Adrenal gland (tissue), 12 donors: ENCODE results near the gene LAMTOR1. TPM values are rescaled to one million over a fixed set of nuclear protein-coding genes. Genes with fewer than 3 reads are reported as not detected.

Source experiments
- DNase-seq, 7 donors: peaks; one replicate each; pipeline ENCODE4 v3.0.0-alpha.2; 2019 to 2020
- H3K27ac ChIP-seq, 5 donors: fragments of 200-600 bp; sonication (generic) in 4 of 5; 1 replicate in 3 of 5; 2 replicates in 2 of 5; pipeline versions ENCODE4 v1.5.1 to v1.8.0; 2016 to 2020; ENCODE audit warnings: mild to moderate bottlenecking in 1 of 5
- H3K27me3 ChIP-seq: fragments of 200-600 bp; 2 replicates; pipeline ENCODE4 v1.8.0; 2021
- H3K36me3 ChIP-seq, 2 donors: fragments of 200-600 bp; replicated peaks in 1 of 2; 1 replicate in 1 of 2; 2 replicates in 1 of 2; pipeline versions ENCODE4 v1.5.1 to v1.8.0; 2018 to 2022
- H3K4me1 ChIP-seq, 2 donors: fragments of 200-600 bp; replicated peaks in 1 of 2; 1 replicate in 1 of 2; 2 replicates in 1 of 2; pipeline versions ENCODE4 v1.5.1 to v1.8.0; 2018 to 2021
- H3K4me3 ChIP-seq, 4 donors: fragments of 200-600 bp; sonication (generic) in 3 of 4; one replicate each; pipeline ENCODE4 v1.5.1; 2016 to 2018
- H3K9me3 ChIP-seq, 3 donors: fragments of 200-600 bp; sonication (generic) in 1 of 3; replicated peaks in 1 of 3; 1 replicate in 2 of 3; 2 replicates in 1 of 3; pipeline versions ENCODE4 v1.5.1 to v1.8.0; 2016 to 2021
- POLR2A ChIP-seq, 2 donors: fragments of 450-650 bp; IDR thresholded peaks; one replicate each; pipeline ENCODE4 v1.6.1; 2017; ENCODE audit warnings: antibody characterized with exemption in 2 of 2, mild to moderate bottlenecking in 2 of 2, moderate library complexity in 1 of 2
- WGBS, 4 donors: extraction: QIAGEN DNeasy Blood & Tissue Kit in 2 of 4; methylation state at CpG; one replicate each; pipeline versions ENCODE4 v1.1.5 to v1.1.7; 2013 to 2017; 5-methylcytosine and 5-hydroxymethylcytosine counted together
- intact Hi-C, 2 donors: fragments of 100-400 bp; cut with DNase I; formaldehyde crosslinking; loops; one replicate each; pipeline versions ENCODE4 v1.14.1 to v1.15.0; 2022 to 2023
- polyA plus RNA-seq, 3 donors: library from polyadenylated mRNA; stranded (reverse); fragments of 200-250 nt in 2 of 3; fragments of 350-450 nt in 1 of 3; fragmentation: Illumina TruSeq in 1 of 3; extraction: RNeasy Lipid Tissue Mini Kit (QIAGEN cat#74804) in 1 of 3; gene quantifications; one replicate each; pipeline ENCODE4 v1.2.3, GENCODE V29; 2013 to 2014
- total RNA-seq, 9 donors: library from RNA; depleted of rRNA in 4 of 9; stranded (reverse); fragments of >200 nt in 4 of 9; fragments of 120-200 nt in 1 of 9; fragmentation: NEBNext Ultra II Directional in 1 of 9; extraction: Animal tissue kit (Norgen Biotek cat#: 25700) in 1 of 9; gene quantifications; one replicate each; pipeline versions ENCODE4 v1.1.0 to v1.2.4, GENCODE V29; 2013 to 2023
- TF ChIP-seq, protein P1 (sequence below), 6 experiments: fragments of 450-650 bp in 4 of 6; fragments of 200-600 bp in 2 of 6; sonication (generic) in 1 of 6; IDR thresholded peaks; 1 replicate in 5 of 6; 2 replicates in 1 of 6; pipeline versions ENCODE4 v1.5.1 to v1.8.0; 2016 to 2021; ENCODE audit warnings: antibody characterized with exemption in 6 of 6, mild to moderate bottlenecking in 2 of 6, moderate library complexity in 1 of 6
- donor health status: healthy with polysubstance abuse.
- donor health status: Bipolar disorder and iron deficiency.
- donor health status: DM: yes; HTN: yes; CAD: no.
- donor health status: DM: no; HTN: no; CAD: no.
- donor health status: DM: no; HTN: no; CAD: no.
- donor health status: DM: yes; HTN: yes; CAD: no.

The LAMTOR1 gene
- total and polyA plus RNA-seq, 12 donors: 86.1 to 297 (median 138) TPM

DNA sequence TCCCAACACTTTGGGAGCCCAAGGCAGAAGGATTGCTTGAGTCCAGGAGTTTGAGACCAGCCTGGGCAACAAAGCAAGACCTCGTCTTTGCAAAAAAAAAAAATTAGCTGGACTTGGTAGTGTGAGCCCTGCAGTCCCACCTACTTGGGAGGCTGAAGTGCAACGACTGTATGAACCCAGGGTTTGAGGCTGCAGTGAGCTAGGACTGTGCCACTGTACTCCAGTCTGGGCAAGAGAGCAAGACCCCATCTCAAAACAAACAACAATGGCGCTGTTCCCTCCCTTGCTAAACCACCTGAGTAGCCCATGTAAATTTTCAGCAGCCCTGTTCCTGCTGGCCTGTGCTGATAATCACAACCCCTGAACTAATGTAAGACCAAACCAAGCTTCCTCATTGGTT, 3.1 kb downstream of the LAMTOR1 start:
- Histone ChIP-seq H3K4me1 (peaks cover 35 to 41% of the 10 kb centered on the region in 2 donors), H3K4me3 (no peak overlapping the region), H3K36me3 (peaks cover 0 to 27% of the 10 kb centered on the region in 2 donors), H3K9me3 (no peaks in the 10 kb centered on the region), H3K27ac (peak overlapping the region in 1 of 5 donors; percentile 62), H3K27me3 (no peaks in the 10 kb centered on the region)
- intact Hi-C loops: loop anchor here in 1 of 2 donors (10.0 kb wide), 1 partner anchor 335 kb away; the partner anchor contains the start of gene CLPB
- no peak for DNase-seq
- TF ChIP-seq, protein P1, sequence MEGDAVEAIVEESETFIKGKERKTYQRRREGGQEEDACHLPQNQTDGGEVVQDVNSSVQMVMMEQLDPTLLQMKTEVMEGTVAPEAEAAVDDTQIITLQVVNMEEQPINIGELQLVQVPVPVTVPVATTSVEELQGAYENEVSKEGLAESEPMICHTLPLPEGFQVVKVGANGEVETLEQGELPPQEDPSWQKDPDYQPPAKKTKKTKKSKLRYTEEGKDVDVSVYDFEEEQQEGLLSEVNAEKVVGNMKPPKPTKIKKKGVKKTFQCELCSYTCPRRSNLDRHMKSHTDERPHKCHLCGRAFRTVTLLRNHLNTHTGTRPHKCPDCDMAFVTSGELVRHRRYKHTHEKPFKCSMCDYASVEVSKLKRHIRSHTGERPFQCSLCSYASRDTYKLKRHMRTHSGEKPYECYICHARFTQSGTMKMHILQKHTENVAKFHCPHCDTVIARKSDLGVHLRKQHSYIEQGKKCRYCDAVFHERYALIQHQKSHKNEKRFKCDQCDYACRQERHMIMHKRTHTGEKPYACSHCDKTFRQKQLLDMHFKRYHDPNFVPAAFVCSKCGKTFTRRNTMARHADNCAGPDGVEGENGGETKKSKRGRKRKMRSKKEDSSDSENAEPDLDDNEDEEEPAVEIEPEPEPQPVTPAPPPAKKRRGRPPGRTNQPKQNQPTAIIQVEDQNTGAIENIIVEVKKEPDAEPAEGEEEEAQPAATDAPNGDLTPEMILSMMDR (IDR thresholded peaks at IDR 0.05): no peak
- TF ChIP-seq POLR2A (IDR thresholded peaks at IDR 0.05): no peak
- 62 to 83% (median 75%) methylated on average over 1 to 3 of the region's 3 CpGs for WGBS, 4 donors

DNA sequence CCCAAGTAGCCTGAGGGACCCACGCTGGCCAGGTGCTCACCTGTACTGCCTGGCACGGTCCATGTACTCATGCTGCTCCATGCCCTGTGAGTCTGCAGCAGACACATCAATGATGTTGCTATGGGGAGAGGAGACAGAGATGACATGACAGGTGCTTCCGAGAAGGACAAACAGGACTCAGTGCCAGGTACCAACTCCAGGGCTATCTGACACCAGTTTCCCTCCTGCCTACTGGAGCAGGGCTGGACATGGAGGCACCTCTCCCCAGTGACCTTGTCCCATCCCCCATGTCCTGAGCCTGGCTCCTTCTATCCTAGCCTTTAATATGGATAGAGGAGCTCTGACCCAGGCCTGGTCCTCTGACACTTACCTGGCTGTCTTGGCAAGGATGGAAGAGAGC, 4.4 kb downstream of the LAMTOR1 start:
- H3K27ac ChIP-seq: no peak overlapping the region
- no peak for DNase-seq
- no peaks in the 10 kb centered on the region for H3K9me3 ChIP-seq
- H3K36me3 ChIP-seq: peaks cover 0 to 40% of the 10 kb centered on the region in 2 donors
- peaks cover 32 to 39% of the 10 kb centered on the region in 2 donors for H3K4me1 ChIP-seq
- intact Hi-C loops: loop anchor here in 1 of 2 donors (5.0 kb wide), 1 partner anchor 76 kb away; no protein-coding TSS in a partner anchor
- no peak overlapping the region for H3K4me3 ChIP-seq
- 84 to 100% (median 94%) methylated on average over 3 of the region's 3 CpGs for WGBS, 4 donors
- H3K27me3 ChIP-seq: no peaks in the 10 kb centered on the region
- no peak for TF ChIP-seq POLR2A (IDR thresholded peaks at IDR 0.05)
- TF ChIP-seq, protein P1 (IDR thresholded peaks at IDR 0.05): no peak

DNA sequence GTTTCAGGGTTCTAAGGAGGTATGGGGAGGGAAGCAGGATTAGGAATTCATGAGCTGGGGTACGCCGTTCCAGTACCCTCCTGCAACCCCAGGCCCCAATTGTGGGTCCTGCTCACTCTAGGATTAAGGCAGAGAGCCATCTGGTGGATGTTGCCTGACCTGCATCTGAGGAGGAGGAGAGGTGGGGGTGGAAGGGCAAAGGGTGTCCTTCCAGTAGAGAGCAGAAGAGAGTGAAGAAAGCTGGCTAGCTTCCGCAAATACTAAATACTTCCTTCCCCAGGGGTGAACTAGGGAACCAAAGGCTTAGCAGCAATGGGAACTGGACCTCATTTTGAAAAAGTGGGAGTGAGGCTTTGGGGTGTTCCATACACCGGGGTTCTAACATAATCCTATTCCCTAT, 11.8 kb downstream of the LAMTOR1 start:
- Histone ChIP-seq H3K4me1 (peaks cover 4 to 27% of the 10 kb centered on the region in 2 donors), H3K27me3 (no peaks in the 10 kb centered on the region), H3K36me3 (peaks cover 0 to 33% of the 10 kb centered on the region in 2 donors), H3K9me3 (no peaks in the 10 kb centered on the region), H3K27ac (peak overlapping the region in 2 of 5 donors; percentile 50 to 67), H3K4me3 (no peak overlapping the region)
- TF ChIP-seq, protein P1 (IDR thresholded peaks at IDR 0.05): peak; percentile 70 to 98 (median 92)
- no peak for TF ChIP-seq POLR2A (IDR thresholded peaks at IDR 0.05)
- intact Hi-C loops: loop anchor here in 1 of 2 donors (5.0 kb wide), 1 partner anchor 64 kb away; no protein-coding TSS in a partner anchor
- DNase-seq: peak; percentile 78 to 91 (median 83)
- WGBS, 4 donors: 25 to 36% (median 29%) methylated on average over 4 of the region's 4 CpGs

DNA sequence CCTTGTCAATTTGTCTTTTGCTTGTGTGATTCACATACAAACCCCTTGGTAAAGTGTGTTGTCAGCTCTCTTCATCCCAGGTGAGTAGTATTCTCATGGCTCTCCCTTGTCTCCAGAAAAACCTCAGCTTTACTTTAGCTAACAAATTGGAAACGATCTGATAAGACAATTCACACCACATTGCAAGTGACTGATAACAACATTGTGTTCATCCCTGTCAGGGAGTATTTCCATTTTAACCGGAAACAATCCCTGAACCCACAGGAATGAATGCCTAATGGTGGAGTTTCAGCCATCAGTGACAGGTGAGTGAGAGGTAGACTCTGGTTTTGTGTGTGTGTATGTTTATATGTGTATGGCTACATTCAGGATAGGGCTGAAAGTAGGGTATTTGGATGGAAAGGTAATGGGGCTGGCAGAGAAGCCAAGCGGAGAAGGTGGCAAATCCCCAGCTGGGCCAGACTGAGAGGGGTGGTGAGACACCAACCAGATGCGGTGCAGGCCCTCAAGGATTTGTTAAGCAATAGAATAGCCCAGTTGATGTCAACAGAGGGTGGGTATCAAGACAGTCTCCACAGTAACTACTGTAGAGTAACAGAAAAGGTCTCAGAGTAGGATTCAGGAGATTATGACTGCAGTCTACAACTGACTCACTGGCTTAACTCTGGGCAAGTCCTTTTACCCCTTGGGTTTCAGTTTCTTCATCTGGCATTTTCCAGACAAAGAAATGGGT, 14.9 kb downstream of the LAMTOR1 start:
- no peaks in the 10 kb centered on the region for H3K9me3 ChIP-seq
- peaks cover 4 to 38% of the 10 kb centered on the region in 2 donors for H3K4me1 ChIP-seq
- no peak overlapping the region for H3K4me3 ChIP-seq
- TF ChIP-seq, protein P1 (IDR thresholded peaks at IDR 0.05): no peak
- no peak for TF ChIP-seq POLR2A (IDR thresholded peaks at IDR 0.05)
- 71 to 82% (median 75%) methylated on average over 4 of the region's 4 CpGs for WGBS, 4 donors
- no peaks in the 10 kb centered on the region for H3K27me3 ChIP-seq
- peak in 1 of 7 donors; percentile 48 for DNase-seq
- intact Hi-C loops: no loop called here
- H3K27ac ChIP-seq: peak overlapping the region in 1 of 5 donors; percentile 35
- H3K36me3 ChIP-seq: peaks cover 0 to 19% of the 10 kb centered on the region in 2 donors
